T-helper 17 cell (primary cell): ENCODE results near the gene CDK11A. TPM values are rescaled to one million over a fixed set of nuclear protein-coding genes. Genes with fewer than 3 reads are reported as not detected.
"Not testable (repeated sequence)": the region's sequence is repeated elsewhere in the genome, so short reads cannot be mapped to it uniquely, and the experiment has no call there.

ENCODE experiments used
- ATAC-seq: fragments of 150-1000 bp; cut with Tn5 transposase; 2 replicates; pipeline ENCODE4 v1.10.0; 2021; ENCODE audit warnings: mild to moderate bottlenecking, moderate library complexity
- DNase-seq, 3 donors: peaks; one replicate each; pipeline versions ENCODE4 v3.0.0 to v3.0.0-alpha.2; 2020 to 2021
- H3K9me3 ChIP-seq: one replicate; pipeline ENCODE4 v1.7.0; 2013; ENCODE audit warnings: low read length, mild to moderate bottlenecking; ENCODE audit not compliant: control insufficient read depth, poor library complexity, severe bottlenecking
- H3K27ac Mint-ChIP-seq: one replicate; pipeline ENCODE4 v1.8.0; 2022; ENCODE audit warnings: mild to moderate bottlenecking, moderate library complexity, mixed read lengths
- H3K27me3 Mint-ChIP-seq: one replicate; pipeline ENCODE4 v1.8.0; 2022; ENCODE audit warnings: mixed read lengths
- H3K36me3 Mint-ChIP-seq: one replicate; pipeline ENCODE4 v1.8.0; 2022; ENCODE audit warnings: low read depth, mixed read lengths
- H3K4me1 Mint-ChIP-seq: one replicate; pipeline ENCODE4 v1.8.0; 2022; ENCODE audit warnings: mild to moderate bottlenecking, mixed read lengths
- H3K4me3 Mint-ChIP-seq: one replicate; pipeline ENCODE4 v1.8.0; 2022; ENCODE audit warnings: mild to moderate bottlenecking, moderate library complexity, mixed read lengths
- total RNA-seq, 4 donors: library from RNA in 2 of 4; stranded (reverse) in 2 of 4; gene quantifications; one replicate each; pipeline ENCODE4 v1.2.3 and lab custom pipeline; 2022 to 2026

The CDK11A gene
- total RNA-seq, 2 donors from 2014 or later = 218 to 232 TPM

DNA sequence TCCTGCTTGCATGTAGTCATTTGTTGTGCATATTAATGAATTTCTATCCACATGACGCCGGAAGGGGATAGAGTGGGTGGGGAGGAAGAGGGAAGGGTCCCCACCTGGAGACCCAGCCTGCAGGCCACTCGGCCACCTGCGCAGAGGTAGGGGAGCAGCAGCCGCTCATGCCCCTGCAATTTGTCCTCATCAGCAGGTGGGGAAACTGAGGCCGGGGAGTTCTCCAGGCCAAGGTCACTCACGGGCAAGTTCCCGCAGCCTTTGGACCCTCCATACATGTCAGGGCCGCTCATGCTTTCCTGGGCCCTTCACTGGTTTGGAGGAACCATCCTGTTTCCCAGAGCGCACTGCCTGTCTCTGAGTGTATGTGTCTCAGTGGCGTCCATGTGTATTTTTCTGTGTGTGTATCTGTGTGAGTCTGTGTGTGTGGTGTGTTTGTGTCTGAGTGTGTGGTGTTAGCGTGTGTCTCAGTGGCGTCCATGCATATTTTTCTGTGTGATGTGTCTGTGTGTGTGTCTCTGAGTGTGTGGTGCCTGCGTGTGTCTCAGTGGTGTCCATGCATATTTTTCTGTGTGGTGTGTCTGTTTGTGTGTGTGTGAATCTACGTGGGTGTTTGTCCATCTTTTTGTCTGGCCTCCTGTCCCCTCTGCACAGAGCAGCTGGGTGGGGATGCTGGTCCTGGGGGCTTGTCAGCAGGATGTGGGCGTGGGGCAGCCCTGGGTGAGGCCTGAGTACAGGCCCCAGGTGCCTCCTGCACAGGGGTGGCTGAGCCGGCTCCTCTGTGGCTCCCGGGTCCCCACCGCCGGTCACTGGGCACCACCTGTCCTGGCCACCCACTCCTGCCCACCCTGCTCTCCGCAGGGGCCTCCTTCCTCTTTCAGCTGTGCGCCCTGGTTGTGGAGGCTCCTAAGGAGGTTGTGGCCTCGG is 27.5 kb downstream of the CDK11A start:
- H3K27ac Mint-ChIP-seq = peak overlapping the region; percentile 24
- H3K9me3 ChIP-seq = not testable (repeated sequence)

DNA sequence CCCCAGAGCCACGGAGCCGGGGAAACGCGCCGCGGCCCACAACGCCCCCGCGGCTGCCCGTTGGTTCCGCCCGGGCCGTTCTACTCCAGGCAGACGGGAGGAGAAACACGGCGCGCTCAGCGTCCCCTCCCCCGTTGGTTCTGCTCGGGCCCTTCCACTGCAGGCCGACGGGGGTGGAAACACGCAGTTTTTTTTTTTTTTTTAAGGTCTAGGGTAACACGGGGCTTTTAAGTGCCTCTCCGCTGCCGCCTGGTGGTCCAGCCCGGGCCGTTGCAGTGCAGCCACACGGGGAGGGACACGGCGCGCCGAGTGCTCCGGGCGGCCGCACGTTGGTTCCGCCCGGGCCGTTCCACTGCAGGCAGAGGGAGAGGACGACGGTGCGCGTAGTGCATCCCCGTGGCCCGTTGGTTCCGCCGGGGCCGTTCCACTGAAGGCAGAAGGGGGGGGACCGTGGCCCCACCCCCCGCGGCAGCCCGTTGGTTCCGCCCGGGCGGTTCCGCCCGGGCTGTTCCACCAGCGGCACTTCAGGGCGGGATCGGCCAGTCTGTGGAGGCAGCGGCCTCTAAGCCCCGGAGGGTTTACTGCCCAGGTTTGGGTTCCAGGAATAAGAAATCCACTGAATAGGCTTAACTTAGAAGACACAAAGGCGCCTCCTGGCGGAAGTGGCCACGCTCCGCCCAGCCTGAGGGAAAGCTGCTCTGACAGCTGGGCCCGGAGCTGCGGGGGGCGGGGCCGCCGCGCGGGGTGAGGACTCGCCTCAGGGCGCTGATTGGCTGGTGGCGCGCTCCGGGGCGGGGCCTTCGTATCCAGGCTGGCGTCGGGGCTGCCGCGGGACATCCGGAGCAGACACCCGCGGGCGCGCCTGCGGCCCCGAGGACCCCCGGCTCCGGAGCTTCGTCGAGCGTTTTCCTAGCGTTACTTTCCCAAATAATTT is 31.2 kb downstream of the CDK11A start, which contains the start of gene SLC35E2B:
Gene SLC35E2B (minus strand): TSS at position 82 of the 934 bp plus-strand sequence. CDS start 16,096 bp downstream, outside the sequence.
- H3K27me3 Mint-ChIP-seq, H3K36me3 Mint-ChIP-seq, H3K9me3 ChIP-seq, H3K4me1 Mint-ChIP-seq: not testable (repeated sequence)
- ATAC-seq (peak; percentile 75), DNase-seq (peak; percentile 85 to 96 (median 87))
- Mint-ChIP-seq H3K4me3 (peak within 1 kb of the TSS; percentile 79), H3K27ac (peak within 1 kb of the TSS; percentile 51)

More for the DNA sequence above, 27.5 kb downstream of the CDK11A start:
- peak overlapping the region; percentile 39 for H3K4me3 Mint-ChIP-seq
- not testable (repeated sequence) for H3K27me3 Mint-ChIP-seq, H3K4me1 Mint-ChIP-seq, H3K36me3 Mint-ChIP-seq, DNase-seq, ATAC-seq

DNA sequence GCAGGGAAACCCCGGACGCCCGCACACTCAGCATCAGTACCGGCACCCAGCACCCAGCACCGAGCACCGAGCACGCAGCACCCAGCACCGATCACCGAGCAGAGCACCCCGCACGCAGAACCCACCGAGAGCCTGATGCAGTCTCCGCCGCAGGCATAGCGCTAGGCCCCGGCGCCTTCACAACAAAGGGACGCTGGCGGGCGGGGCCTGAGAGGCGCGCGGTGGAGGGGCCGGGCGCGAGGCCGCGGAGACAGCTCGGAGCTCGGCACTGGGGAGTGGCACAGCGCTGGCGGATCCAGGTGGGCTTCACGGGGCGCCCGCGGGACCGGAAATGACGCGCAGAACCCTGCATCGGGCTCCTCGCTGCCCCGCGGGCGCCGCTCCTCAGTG is 31.8 kb downstream of the CDK11A start:
- H3K27me3 Mint-ChIP-seq, H3K36me3 Mint-ChIP-seq, H3K9me3 ChIP-seq: not testable (repeated sequence)
- H3K4me3 Mint-ChIP-seq = peak overlapping the region; percentile 79
- H3K27ac Mint-ChIP-seq = peak overlapping the region; percentile 39
- peak; percentile 53 for ATAC-seq
- H3K4me1 Mint-ChIP-seq = peaks cover 10% of the 10 kb centered on the region
- peak in 2 of 3 donors; percentile 64 to 65 for DNase-seq

DNA sequence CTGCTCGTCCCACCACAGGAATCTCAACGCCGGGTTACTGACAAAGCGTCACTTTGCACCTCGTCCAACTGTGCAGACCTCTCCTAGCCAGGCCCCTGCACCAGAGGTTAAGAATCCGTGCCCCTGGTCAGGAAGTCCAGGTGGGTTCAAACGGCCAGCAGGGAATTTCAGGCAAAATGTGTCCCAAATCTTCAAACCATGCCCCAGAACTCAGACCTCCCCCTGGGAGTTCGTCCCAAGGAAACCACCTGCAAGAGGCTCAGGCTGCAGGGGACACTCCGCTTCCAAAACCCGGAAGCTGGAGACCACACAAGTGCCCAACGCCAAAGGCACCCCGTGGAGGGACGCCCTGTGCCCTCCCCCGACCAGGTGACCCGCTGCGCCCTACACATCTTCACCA is 32.7 kb downstream of the CDK11A start:
- DNase-seq, ATAC-seq, H3K36me3 Mint-ChIP-seq, H3K9me3 ChIP-seq, H3K4me3 Mint-ChIP-seq, H3K4me1 Mint-ChIP-seq, H3K27me3 Mint-ChIP-seq, H3K27ac Mint-ChIP-seq: not testable (repeated sequence)

DNA sequence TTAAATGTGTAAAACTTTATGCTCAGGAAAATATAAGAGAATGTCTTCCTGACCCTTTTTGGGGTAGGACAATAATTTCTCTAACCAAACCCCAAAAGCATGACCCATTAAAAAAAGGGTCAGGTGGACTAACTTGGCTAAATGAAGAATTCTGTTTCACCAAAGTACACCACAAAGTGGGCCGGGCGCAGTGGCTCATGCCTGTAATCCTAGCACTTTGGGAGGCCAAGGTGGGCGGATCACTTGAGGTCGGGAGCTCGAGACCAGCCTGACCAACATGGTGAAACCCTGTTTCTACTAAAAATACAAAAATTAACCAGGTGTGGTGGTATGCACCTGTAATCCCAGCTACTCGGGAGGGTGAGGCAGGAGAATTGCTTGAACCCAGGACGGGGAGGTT is 34.6 kb downstream of the CDK11A start:
- not testable (repeated sequence) for H3K4me3 Mint-ChIP-seq, ATAC-seq

DNA sequence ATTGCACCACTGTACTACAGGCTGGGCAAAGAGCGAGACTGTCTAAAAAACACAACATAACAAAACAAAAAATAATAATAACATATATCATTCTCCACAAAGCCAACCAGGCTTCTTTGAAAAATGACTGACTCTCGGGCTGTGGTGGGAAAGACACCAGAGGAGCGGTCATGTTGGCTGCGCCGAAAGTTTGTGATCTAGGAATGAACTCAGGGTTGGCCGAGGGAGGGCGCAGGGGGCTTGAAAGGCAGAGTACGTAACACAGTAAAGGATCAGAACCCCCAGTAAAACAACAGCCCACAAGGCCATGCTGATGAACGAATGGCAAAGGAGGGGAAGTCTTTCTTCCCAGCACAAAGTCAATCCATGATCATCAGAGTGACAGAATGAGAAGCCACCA is 36.3 kb downstream of the CDK11A start:
- DNase-seq (no peak), ATAC-seq (no peak)
- Mint-ChIP-seq H3K4me1 (peaks cover 14% of the 10 kb centered on the region), H3K27ac (peak overlapping the region; percentile 47), H3K36me3 (no peaks in the 10 kb centered on the region), H3K27me3 (no peaks in the 10 kb centered on the region), H3K4me3 (no peak overlapping the region)
- H3K9me3 ChIP-seq = no peaks in the 10 kb centered on the region

More for the DNA sequence above, 34.6 kb downstream of the CDK11A start:
- not testable (repeated sequence) for H3K27ac Mint-ChIP-seq, H3K27me3 Mint-ChIP-seq, DNase-seq, H3K9me3 ChIP-seq, H3K36me3 Mint-ChIP-seq
- H3K4me1 Mint-ChIP-seq = peaks cover 10% of the 10 kb centered on the region

DNA sequence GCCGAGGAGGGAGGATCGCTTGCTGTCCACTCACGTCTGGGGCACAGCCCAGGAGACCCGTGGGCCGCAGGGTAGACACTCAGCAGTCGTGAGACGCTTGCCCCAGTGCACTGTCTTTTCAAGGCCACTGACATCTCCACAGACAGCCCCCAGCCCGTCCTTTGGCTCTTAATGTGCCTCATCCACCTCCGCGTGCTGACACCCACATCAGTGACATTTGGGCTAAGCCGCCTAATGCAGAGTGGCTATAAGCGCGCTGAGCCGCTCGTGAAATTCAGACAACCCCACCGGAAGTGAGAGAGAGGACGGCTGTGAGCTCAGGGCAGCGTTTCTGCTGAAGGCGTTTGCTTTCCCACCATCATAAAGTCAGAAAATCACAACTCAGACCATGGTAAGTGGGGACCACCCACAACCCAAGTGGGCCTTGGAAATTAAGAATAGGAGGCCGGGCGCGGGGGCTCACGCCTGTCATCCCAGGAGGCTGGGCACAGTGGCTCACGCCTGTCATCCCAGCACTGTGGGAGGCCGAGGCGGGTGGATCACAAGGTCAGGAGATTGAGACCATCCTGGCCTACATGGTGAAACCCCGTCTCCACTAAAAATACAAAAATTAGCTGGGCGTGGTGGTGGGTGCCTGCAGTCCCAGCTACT is 40.0 kb downstream of the CDK11A start:
- Mint-ChIP-seq H3K4me1 (peaks cover 18% of the 10 kb centered on the region), H3K27ac (no peak overlapping the region), H3K27me3 (no peaks in the 10 kb centered on the region), H3K4me3 (no peak overlapping the region), H3K36me3 (no peaks in the 10 kb centered on the region)
- ATAC-seq (no peak), DNase-seq (no peak)
- no peaks in the 10 kb centered on the region for H3K9me3 ChIP-seq

DNA sequence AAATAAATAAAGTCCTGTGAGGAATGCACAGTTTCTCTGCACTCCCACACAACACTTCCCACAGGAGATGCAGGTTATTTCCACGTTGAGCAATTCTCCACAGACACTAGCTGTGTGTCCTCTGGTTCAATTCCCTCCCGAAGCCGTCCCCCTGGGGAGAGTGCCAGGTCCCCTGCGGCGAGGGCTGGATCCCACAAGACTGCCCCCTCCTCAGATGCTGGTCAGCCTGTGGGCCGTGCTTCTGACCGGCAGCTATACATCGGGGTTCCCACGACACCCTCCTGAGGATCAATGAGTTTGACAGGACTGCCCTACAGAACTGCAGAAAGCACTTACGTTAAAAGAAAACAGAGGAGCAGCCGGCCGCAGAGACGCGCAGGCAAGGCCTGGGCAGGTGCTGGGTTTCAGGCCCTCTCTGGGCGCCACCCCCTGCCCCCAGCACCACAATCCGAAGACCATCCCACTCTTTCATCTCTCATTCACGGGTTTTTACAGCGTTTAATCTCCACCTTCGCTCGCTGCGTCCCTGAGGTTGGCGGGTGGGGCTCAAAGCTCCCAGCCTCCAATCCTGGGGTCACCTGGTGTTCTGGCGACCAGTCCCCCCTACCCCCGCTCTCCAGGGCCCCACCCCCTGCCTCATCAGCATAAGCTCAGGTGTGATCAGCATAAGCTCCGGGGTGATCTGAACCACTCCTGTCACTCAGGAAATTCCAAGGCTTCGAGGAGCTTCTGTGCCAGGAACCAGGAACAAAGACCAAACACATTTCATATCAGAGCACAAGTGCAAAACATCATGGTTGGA is 40.9 kb downstream of the CDK11A start:
- peaks cover 23% of the 10 kb centered on the region for H3K4me1 Mint-ChIP-seq
- H3K9me3 ChIP-seq = no peaks in the 10 kb centered on the region

DNA sequence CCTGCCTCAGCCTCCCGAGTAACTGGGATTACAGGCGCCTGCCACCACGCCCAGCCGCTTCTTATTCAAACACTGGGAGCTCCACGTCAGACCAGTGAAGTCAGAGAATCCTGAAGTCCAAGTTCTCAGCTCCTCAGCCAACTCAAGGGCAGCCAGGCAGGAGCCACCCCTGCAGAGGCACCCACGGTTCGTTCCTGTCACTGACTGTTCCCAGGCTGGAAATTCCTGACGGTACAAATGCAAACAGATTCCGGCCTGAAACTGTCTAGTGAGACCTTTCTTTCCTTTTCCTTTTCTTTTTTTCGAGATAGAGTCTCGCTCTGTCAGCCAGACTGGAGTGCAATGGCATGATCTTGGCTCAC is 43.3 kb downstream of the CDK11A start:
- DNase-seq (no peak), ATAC-seq (no peak)
- H3K36me3 Mint-ChIP-seq = no peaks in the 10 kb centered on the region
- H3K27ac Mint-ChIP-seq = peak overlapping the region; percentile 72
- H3K9me3 ChIP-seq = no peaks in the 10 kb centered on the region
- no peaks in the 10 kb centered on the region for H3K27me3 Mint-ChIP-seq
- no peak overlapping the region for H3K4me3 Mint-ChIP-seq
- peaks cover 27% of the 10 kb centered on the region for H3K4me1 Mint-ChIP-seq

More for the DNA sequence above, 40.9 kb downstream of the CDK11A start:
- H3K36me3 Mint-ChIP-seq = no peaks in the 10 kb centered on the region
- DNase-seq = no peak
- ATAC-seq = no peak
- no peaks in the 10 kb centered on the region for H3K27me3 Mint-ChIP-seq
- H3K4me3 Mint-ChIP-seq = no peak overlapping the region
- H3K27ac Mint-ChIP-seq = no peak overlapping the region

DNA sequence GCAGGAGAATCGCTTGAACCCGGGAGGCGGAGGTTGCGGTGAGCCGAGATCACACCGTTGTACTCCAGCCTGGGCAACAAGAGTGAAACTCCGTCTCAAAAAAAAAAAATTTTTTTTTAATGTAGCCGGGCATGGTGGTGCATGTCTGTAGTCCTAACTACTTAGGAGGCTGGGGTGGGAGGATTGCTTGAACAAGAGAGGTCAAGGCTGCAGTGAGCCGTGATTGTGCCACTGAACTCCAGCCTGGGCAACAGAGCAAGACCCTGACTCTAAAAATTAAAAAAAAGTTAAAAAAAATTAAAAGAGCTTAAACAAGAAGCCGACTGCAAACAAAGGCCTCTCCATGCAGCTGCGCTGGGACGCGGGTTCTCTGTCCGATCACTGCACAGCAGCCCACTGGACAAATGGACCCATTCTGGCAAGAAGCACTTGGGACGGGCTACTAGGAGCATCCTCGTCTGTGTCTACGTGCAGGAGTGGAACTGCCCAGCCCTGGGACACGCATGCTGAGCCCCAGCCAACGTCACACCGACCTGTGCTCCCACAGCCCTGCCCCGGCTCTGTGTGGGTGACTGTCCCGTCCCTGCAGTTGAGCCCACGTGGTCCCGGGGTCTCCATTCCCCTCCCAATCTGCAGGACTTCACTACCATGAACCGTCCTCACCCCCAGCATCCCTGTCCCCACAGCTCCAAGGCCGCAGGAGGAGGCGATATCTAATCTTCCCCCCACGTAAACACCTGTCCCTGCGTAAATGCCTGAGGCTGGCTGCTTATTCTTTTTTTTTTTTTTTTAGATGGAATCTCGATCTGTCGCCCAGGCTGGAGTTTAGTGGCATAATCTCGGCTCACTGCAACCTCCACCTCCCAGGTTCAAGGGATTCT is 43.9 kb downstream of the CDK11A start:
- DNase-seq (no peak), ATAC-seq (no peak)
- Mint-ChIP-seq H3K4me3 (no peak overlapping the region), H3K36me3 (no peaks in the 10 kb centered on the region), H3K27me3 (no peaks in the 10 kb centered on the region), H3K4me1 (peaks cover 25% of the 10 kb centered on the region), H3K27ac (peak overlapping the region; percentile 72)
- H3K9me3 ChIP-seq = no peaks in the 10 kb centered on the region

DNA sequence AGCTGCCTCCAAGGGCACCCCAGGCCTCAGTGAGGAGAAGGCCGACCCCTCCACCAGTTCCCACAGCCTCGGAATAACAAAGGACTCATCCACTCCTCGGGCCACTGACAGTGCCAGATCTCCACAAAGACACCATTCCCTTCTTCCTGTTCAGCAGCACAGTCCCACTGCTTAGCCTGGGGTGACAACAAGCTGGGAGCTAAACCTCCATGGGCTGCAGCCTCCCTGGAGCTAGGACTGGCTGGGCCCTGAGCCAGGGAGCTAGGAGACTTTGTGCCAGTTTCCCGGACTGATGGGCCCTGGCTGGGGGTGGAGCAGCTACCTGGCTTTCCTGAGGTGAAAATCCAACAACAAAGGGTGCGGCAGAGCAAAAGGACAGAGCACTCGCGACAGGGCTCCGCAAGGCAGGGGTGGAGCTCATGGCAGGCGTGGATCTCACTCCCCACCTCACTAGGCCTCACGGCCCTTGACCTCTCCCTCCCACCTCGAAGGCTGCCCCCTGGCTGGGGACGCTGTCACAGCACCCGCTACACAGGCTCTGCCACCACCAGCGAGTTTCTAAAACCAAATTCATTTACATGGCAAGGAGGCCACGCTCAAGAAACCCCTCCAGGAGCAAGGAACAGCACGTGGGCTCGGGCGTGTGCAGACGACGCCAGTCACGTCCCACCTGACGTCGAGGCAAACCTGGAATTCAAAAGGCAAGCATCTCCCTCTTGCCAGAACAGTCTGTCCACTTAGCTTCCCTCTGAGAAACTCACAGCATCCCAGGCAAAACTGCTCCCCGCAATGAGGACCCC is 45.4 kb downstream of the CDK11A start:
- H3K27ac Mint-ChIP-seq = peak overlapping the region; percentile 99
- H3K4me1 Mint-ChIP-seq = peaks cover 25% of the 10 kb centered on the region
- peak overlapping the region; percentile 97 for H3K4me3 Mint-ChIP-seq
- no peaks in the 10 kb centered on the region for H3K36me3 Mint-ChIP-seq
- DNase-seq (no peak), ATAC-seq (peak; percentile 34)
- H3K9me3 ChIP-seq = no peaks in the 10 kb centered on the region
- no peaks in the 10 kb centered on the region for H3K27me3 Mint-ChIP-seq
